ENCODE measurements around the gene SFTPB.
"Not testable (repeated sequence)": the region's sequence is repeated elsewhere in the genome, so short reads cannot be mapped to it uniquely, and the experiment has no call there.

SFTPB gene

DNA sequence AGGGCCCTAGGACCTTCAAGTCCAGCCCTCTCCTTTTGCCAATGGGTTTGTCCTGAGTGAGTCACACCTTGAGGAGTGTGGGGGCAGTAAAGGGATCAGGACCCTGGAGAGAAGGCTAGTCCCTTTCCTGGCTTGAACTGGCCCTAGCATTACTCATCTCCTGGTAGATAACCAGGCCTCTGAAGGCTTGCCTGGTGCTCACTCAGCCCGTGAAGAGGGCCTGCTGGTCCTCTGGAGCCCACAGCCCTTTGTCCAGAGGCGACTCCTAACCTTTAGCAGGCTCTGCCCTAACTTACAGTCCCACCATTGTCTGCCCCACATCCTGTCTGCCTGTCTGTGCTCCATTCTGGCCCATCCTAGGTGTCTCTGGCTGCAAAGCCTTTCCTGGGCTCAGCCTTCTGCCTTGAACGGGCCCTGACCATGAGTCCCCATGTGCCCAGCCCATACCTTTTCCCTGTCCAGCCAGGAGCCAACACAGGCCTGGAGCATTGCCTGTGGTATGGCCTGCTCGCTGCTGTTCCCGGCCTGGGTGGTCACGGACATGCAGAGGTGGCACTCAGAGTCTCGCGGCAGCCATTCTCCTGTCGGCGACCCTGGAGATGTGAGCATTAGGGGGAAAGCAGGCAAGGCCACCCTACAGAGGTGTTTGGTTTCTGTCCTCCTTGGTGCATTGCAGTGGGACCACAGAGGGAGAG is 5.0 kb downstream of the SFTPB start:
- H3K4me3 ChIP-seq (ENCODE audit: low read length): no peak overlapping the region
- TF ChIP-seq ZNF274 (IDR thresholded peaks at IDR 0.05; ENCODE audit: low read depth, low read length): no peak

DNA sequence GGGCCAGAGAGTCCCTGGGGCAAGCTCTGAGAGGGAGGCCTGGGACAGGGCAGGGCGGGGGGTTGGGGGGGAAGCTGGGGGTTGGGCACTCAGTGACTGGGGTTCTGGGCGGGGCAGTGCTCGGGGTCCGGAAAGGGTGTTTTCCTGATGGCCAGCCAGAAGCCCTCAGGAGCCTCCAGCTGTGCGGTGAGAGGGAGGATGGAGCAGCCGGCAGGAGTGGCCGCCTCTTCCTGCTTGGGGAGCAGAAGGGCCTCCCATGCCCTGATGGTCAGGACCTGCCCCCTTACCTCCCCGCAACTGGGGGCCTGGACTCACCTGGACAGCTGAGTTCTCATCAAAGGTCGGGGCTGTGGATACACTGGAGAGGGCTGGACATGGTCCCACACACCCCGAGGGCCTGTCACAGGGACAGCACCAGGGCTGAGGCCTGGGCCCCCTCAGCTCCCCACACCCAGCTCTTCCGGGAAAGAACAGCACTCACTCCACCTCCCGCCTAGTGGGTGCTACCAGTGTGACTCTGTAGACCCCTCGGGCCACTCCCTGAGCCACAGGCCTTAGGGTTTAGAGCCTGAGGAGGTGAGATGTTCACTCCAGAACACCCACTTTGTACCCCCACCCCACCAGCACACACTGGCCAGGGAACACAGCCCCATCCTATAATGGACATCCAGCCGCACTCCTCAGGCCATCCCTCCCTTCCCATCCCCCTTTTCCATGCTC is 6.7 kb downstream of the SFTPB start:
- H3K4me3 ChIP-seq (ENCODE audit: low read length): no peak overlapping the region
- no peak for TF ChIP-seq ZNF274 (IDR thresholded peaks at IDR 0.05; ENCODE audit: low read depth, low read length)

DNA sequence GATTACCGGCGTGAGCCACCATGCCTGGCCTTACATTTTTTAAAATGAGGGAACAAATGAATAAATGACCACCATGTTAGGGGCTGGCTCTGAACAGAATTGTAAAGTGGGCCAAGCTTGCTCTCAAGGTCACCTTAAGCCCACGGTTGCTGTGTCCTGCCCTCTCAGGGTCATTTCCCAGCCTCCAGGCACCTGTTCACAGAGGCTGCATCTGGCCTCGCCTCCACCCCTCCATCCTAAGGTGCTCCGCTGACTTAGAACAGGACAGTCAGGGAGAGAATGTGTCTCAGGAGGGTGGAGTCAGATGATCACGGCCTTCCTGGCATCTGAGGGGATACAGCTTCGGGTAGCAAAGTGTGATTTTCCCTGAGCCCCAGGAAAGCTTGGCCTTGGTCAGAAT is 7.3 kb downstream of the SFTPB start:
- no peak overlapping the region for H3K4me3 ChIP-seq (ENCODE audit: low read length)
- no peak for TF ChIP-seq ZNF274 (IDR thresholded peaks at IDR 0.05; ENCODE audit: low read depth, low read length)

- H3K4me3 ChIP-seq (ENCODE audit: low read length): not testable (repeated sequence)
These were observed 7.7 kb downstream of the SFTPB start for GRCh38 chr2:85660301-85660700.

DNA sequence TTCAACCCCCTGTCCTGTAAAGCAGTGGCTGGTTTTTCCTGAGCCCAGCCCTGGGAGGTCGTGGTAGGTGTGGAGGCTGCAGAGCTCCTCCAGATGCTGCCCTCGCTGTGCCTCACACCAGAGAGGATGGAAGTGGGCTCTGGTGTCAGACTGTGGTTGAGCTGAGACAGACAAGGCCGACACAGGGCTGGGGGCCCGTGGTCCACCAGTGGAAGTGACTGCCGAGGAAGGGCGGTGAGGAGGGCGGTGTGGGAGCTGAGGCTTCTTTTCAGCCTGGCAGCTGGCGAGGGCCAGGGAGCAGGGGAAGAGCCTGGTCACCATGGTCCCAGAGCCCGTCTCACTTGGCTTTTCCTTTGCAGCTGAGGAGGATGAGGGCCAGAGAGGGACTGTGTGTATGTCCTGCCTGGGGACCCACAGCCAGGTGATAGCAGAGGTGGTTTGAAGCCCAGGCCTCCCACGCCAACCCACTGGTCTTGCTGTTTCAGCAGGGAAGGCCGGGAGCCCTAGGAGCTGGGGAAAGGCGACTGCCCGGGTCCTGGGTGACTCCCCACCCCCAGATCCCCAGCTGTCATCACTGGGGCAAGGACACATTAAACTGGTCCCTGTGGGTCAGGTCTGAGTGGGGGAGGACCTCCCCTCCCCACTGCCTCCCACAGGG is 8.5 kb downstream of the SFTPB start:
- no peak overlapping the region for H3K4me3 ChIP-seq (ENCODE audit: low read length)
- TF ChIP-seq ZNF274 (IDR thresholded peaks at IDR 0.05; ENCODE audit: low read depth, low read length): no peak

GRCh38 chr2:85657399-85657798 is 10.6 kb downstream of the SFTPB start:
- not testable (repeated sequence) for H3K4me3 ChIP-seq (ENCODE audit: low read length)

DNA sequence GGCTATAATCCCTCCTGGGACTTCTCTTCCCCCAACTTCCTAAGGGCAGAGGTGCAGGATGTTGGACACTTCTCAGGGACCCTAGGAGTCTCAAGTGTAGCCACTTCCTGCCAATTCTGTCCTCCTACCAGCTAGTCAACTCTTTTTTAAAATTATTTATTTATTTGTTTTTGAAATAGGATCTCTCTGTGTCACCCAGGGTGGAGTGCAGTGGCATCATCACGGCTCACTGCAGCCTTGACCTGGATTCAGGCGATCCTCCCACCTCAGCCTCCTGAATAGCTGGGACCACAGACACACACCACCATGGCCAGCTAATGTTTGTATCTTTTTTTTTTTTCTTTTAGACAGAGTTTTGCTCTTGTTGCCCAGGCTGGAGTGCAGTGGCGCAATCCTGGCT is 11.5 kb downstream of the SFTPB start:
- no peak for TF ChIP-seq ZNF274 (IDR thresholded peaks at IDR 0.05; ENCODE audit: low read depth, low read length)
- H3K4me3 ChIP-seq (ENCODE audit: low read length): no peak overlapping the region

DNA sequence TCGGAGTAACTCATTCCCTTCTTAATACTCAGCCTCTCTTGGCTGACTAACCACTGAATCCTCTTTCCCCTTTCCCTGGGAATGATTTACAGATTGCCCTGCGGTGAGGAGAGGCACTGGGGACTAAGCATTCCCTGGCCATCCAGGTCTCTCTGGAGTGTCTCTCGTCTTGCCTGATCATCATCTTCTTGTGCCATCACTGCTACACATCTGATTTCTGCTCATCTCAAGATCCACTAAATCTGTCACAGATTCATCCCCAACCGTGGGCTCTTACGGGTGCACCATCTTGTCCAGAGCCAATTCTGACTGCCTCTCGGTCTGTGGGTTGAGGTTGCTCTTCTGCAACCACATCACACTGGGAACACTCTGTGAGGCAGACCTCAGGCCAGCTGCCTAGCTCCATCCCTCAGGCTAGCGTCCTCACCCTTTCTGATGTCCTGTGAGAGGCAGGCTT is 12.0 kb downstream of the SFTPB start:
- no peak for TF ChIP-seq ZNF274 (IDR thresholded peaks at IDR 0.05; ENCODE audit: low read depth, low read length)
- H3K4me3 ChIP-seq (ENCODE audit: low read length): no peak overlapping the region

DNA sequence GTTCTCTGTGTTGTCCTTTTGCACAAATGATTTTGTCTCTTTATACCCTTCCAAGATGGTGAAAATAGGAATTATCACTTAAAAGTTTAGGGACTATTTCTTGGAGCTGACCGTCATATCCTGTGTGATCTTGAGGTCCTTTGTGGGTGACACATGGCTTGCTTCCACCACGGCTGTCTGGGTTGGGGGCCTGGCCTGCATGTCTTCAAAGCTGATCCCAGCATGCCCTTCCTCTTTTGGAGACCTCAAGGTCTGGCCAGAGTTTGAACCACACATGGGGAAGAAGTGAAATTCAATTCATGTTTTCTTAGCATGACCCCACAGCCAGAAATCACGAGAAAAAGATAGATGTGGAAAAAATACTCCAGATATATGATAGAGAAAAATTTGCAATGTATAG is 14.0 kb downstream of the SFTPB start:
- H3K4me3 ChIP-seq (ENCODE audit: low read length): no peak overlapping the region
- no peak for TF ChIP-seq ZNF274 (IDR thresholded peaks at IDR 0.05; ENCODE audit: low read depth, low read length)

- no peak overlapping the region for H3K4me3 ChIP-seq (ENCODE audit: low read length)
- no peak for TF ChIP-seq ZNF274 (IDR thresholded peaks at IDR 0.05; ENCODE audit: low read depth, low read length)
These were observed 15.9 kb downstream of the SFTPB start for GRCh38 chr2:85652056-85652455.

DNA sequence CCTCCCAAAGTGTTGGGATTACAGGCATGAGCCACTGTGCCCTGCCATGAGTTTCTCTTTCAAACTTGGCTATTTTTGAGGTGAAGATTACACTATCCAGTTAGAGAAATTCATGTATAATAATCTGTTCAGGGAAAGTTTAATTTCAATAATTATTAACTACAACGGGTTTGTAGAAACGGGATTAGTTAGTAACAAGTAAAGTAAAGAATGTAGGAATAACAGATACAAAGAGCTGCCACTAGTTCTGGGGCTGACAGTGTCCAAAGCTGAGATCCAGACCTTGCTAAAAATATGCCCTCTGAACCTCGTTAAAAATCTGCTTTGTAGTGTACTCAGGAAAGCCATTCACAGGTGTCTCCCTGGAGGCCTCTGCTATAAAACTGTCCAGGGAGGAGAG is 16.9 kb downstream of the SFTPB start:
- no peak overlapping the region for H3K4me3 ChIP-seq (ENCODE audit: low read length)
- TF ChIP-seq ZNF274 (IDR thresholded peaks at IDR 0.05; ENCODE audit: low read depth, low read length): no peak

GRCh38 chr2:85650456-85650855 is 17.5 kb downstream of the SFTPB start:
- TF ChIP-seq ZNF274 (IDR thresholded peaks at IDR 0.05; ENCODE audit: low read depth, low read length): no peak
- no peak overlapping the region for H3K4me3 ChIP-seq (ENCODE audit: low read length)

GRCh38 chr2:85649201-85650190 is 18.5 kb downstream of the SFTPB start:
- no peak for TF ChIP-seq ZNF274 (IDR thresholded peaks at IDR 0.05; ENCODE audit: low read depth, low read length)
- H3K4me3 ChIP-seq (ENCODE audit: low read length): no peak overlapping the region

GRCh38 chr2:85648619-85649018 is 19.4 kb downstream of the SFTPB start:
- TF ChIP-seq ZNF274 (IDR thresholded peaks at IDR 0.05; ENCODE audit: low read depth, low read length): no peak

More at GRCh38 chr2:85648619-85649018, 19.4 kb downstream of the SFTPB start:
- H3K4me3 ChIP-seq (ENCODE audit: low read length): no peak overlapping the region

All from GM08714 (cell line).